Measurements from ENCODE around the gene SERPINB1.

- TF ChIP-seq CTCF (conservative IDR thresholded peaks at IDR 0.05; ENCODE audit: low read depth in 2 of 2) (no peak), NANOG (IDR thresholded peaks at IDR 0.05; ENCODE audit: borderline replicate concordance) (no peak), POLR2AphosphoS5 (IDR thresholded peaks at IDR 0.05; ENCODE audit: low read depth) (no peak)
These were observed 11.5 kb downstream of the SERPINB1 start for GRCh38 chr6:2830183-2830582.

Measured in GM23338 (cell line).